ENCODE measurements around the gene SHFL.
A peak's percentile ranks its signal among the peaks of the same experiment; 100 is the strongest.

The SHFL gene

GRCh38 chr19:10095622-10095947 is 9.5 kb downstream of the SHFL start:
- Histone ChIP-seq H3K9me3 (ENCODE audit: control insufficient read depth, insufficient read depth, low read depth, low read length) (no peaks in the 10 kb centered on the region), H3K4me1 (ENCODE audit: control insufficient read depth, insufficient read depth, low read length) (no peaks in the 10 kb centered on the region), H3K4me3 (ENCODE audit: low read depth, low read length) (no peak overlapping the region), H3K27ac (ENCODE audit: extremely low read depth, low read depth, low read length) (no peak overlapping the region), H3K36me3 (ENCODE audit: control insufficient read depth in 2 of 2, insufficient read depth in 1 of 2, low read length in 2 of 2) (no peaks in the 10 kb centered on the region)
- ChIA-PET CTCF (interaction anchor here (0.8 to 2.1 kb wide), 3 partner anchors 20 to 154 kb away, joined by 3 to 6 read pairs (median 5); no protein-coding TSS in a partner anchor), POLR2A (interaction anchor here (0.5 to 2.5 kb wide), 11 partner anchors 11 to 285 kb away, joined by 3 to 26 read pairs (median 4); partner anchors contain the start of genes P2RY11, PPAN and TYK2)
- peak; percentile 71 for TF ChIP-seq SP7 (tag by site-specific recombination; IDR thresholded peaks at IDR 0.05)
- no peak for TF ChIP-seq KLF7 (tag by site-specific recombination; IDR thresholded peaks at IDR 0.05; ENCODE audit: borderline replicate concordance)
- TF ChIP-seq ZNF561 (tag by site-specific recombination; IDR thresholded peaks at IDR 0.05; ENCODE audit: borderline replicate concordance) = 0 out of 2 replicates have a peak, but pooled peaks have one; percentile 19
- no peak; the same call in 1 of the 2 replicates for TF ChIP-seq ZNF600 (tag by site-specific recombination; IDR thresholded peaks at IDR 0.05)
- no peak for TF ChIP-seq YY1 (tag by site-specific recombination; IDR thresholded peaks at IDR 0.05)
- TF ChIP-seq ZBTB17 (tag by site-specific recombination; IDR thresholded peaks at IDR 0.05) = peak; percentile 72
- peak; percentile 73; the same call in 1 of the 2 replicates for TF ChIP-seq ZNF335 (tag by site-specific recombination; conservative IDR thresholded peaks at IDR 0.05)
- no peak for TF ChIP-seq ZNF626 (tag by site-specific recombination; IDR thresholded peaks at IDR 0.05)

GRCh38 chr19:10095948-10096614 is 10.0 kb downstream of the SHFL start:
- ChIA-PET CTCF (interaction anchor here (0.5 to 2.3 kb wide), 9 partner anchors 13 to 663 kb away, joined by 3 to 15 read pairs (median 4); no protein-coding TSS in a partner anchor), POLR2A (interaction anchor here (0.5 to 2.5 kb wide), 12 partner anchors 10 to 284 kb away, joined by 3 to 26 read pairs (median 4); partner anchors contain the start of genes P2RY11, PPAN and TYK2)
- Histone ChIP-seq H3K4me1 (ENCODE audit: control insufficient read depth, insufficient read depth, low read length) (no peaks in the 10 kb centered on the region), H3K27ac (ENCODE audit: extremely low read depth, low read depth, low read length) (no peak overlapping the region; the same call in 1 of the 2 replicates), H3K9me3 (ENCODE audit: control insufficient read depth, insufficient read depth, low read depth, low read length) (no peaks in the 10 kb centered on the region), H3K4me3 (ENCODE audit: low read depth, low read length) (peak overlapping the region; percentile 25), H3K36me3 (ENCODE audit: control insufficient read depth in 2 of 2, insufficient read depth in 1 of 2, low read length in 2 of 2) (no peaks in the 10 kb centered on the region)
- TF ChIP-seq ZNF830 (tag by site-specific recombination; IDR thresholded peaks at IDR 0.05; ENCODE audit: low read depth) (no peak), EGR2 (tag by site-specific recombination; IDR thresholded peaks at IDR 0.05; ENCODE audit: low read depth) (peak; percentile 84), ZNF692 (tag by site-specific recombination; IDR thresholded peaks at IDR 0.05) (peak; percentile 80), ZSCAN30 (tag by site-specific recombination; IDR thresholded peaks at IDR 0.05) (0 out of 2 replicates have a peak, but pooled peaks have one; percentile 67), ZNF324 (tag by site-specific recombination; IDR thresholded peaks at IDR 0.05) (no peak), ZNF792 (tag by site-specific recombination; IDR thresholded peaks at IDR 0.05) (no peak), ZNF266 (tag by site-specific recombination; IDR thresholded peaks at IDR 0.05; ENCODE audit: low read depth) (no peak), RBAK (tag by site-specific recombination; IDR thresholded peaks at IDR 0.05) (no peak), ZBTB8A (tag by site-specific recombination; IDR thresholded peaks at IDR 0.05) (peak; percentile 51), ZNF660 (tag by site-specific recombination; IDR thresholded peaks at IDR 0.05) (0 out of 2 replicates have a peak, but pooled peaks have one; percentile 34), ZNF561 (tag by site-specific recombination; IDR thresholded peaks at IDR 0.05; ENCODE audit: borderline replicate concordance) (peak; percentile 75), INSM2 (tag by site-specific recombination; IDR thresholded peaks at IDR 0.05) (0 out of 2 replicates have a peak, but pooled peaks have one; percentile 33), SP3 (tag by site-specific recombination; IDR thresholded peaks at IDR 0.05) (peak; percentile 33; the same call in 1 of the 2 replicates), ZNF280D (tag by site-specific recombination; IDR thresholded peaks at IDR 0.05) (no peak), ZXDB (tag by site-specific recombination; IDR thresholded peaks at IDR 0.05) (0 out of 2 replicates have a peak, but pooled peaks have one; percentile 16), ZBTB44 (tag by site-specific recombination; IDR thresholded peaks at IDR 0.05) (0 out of 2 replicates have a peak, but pooled peaks have one; percentile 12), ZNF600 (tag by site-specific recombination; IDR thresholded peaks at IDR 0.05) (peak; percentile 34; the same call in 1 of the 2 replicates), ZNF501 (tag by site-specific recombination; IDR thresholded peaks at IDR 0.05) (no peak), ZNF404 (tag by site-specific recombination; IDR thresholded peaks at IDR 0.05) (no peak)

Data from HEK293 (cell line).